ENCODE results near the gene ENO1.

GRCh38 chr1:8863138-8863537 is 15.3 kb downstream of the ENO1 start:
- TF ChIP-seq POLR2A (IDR thresholded peaks at IDR 0.05) = no peak
- no peak for TF ChIP-seq CTCF (IDR thresholded peaks at IDR 0.05)
- no peak for TF ChIP-seq EP300 (IDR thresholded peaks at IDR 0.05)
- no peak for TF ChIP-seq POLR2AphosphoS5 (IDR thresholded peaks at IDR 0.05)

All from sigmoid colon (tissue), 4 donors.